Activated CD8-positive, alpha-beta T cell treated with anti-CD3 and anti-CD28 coated beads, Interleukin-2, amount 10 ng/mL, durations not matched to agents 7 days and 5 days (primary cell): ENCODE measurements around the gene SIPA1L3. TPM values are rescaled to one million over a fixed set of nuclear protein-coding genes. Genes with fewer than 3 reads are reported as not detected.
"Not testable (repeated sequence)": the region's sequence is repeated elsewhere in the genome, so short reads cannot be mapped to it uniquely, and the experiment has no call there.

ENCODE experiments used
- ATAC-seq: fragments of 150-1000 bp; cut with Tn5 transposase; one replicate; pipeline ENCODE4 v1.10.0; 2021; ENCODE audit warnings: moderate library complexity
- CTCF ChIA-PET: fragments of 350-600 bp; sonication (Branson Sonifier 250); formaldehyde crosslinking; loops from one replicate; lab custom pipeline; 2021; ENCODE audit warnings: antibody characterized with exemption; lab: Charles Lee
- POLR2A ChIA-PET: fragments of 350-600 bp; sonication (Branson Sonifier 250); formaldehyde crosslinking; loops from one replicate; lab custom pipeline; 2021; ENCODE audit warnings: antibody characterized with exemption; lab: Charles Lee
- DNase-seq: peaks from one replicate; pipeline ENCODE4 v3.0.0-alpha.2; 2020
- H3K27ac Mint-ChIP-seq: one replicate; pipeline ENCODE4 v1.8.0; 2021; ENCODE audit warnings: mild to moderate bottlenecking, mixed read lengths
- H3K27me3 Mint-ChIP-seq: one replicate; pipeline ENCODE4 v1.8.0; 2021; ENCODE audit warnings: low read depth, mixed read lengths
- H3K36me3 Mint-ChIP-seq: one replicate; pipeline ENCODE4 v1.8.0; 2021; ENCODE audit warnings: low read depth, mixed read lengths
- H3K4me1 Mint-ChIP-seq: one replicate; pipeline ENCODE4 v1.8.0; 2021; ENCODE audit warnings: low read depth, mixed read lengths
- H3K4me3 Mint-ChIP-seq: one replicate; pipeline ENCODE4 v1.8.0; 2021; ENCODE audit warnings: mild to moderate bottlenecking, mixed read lengths
- H3K9me3 Mint-ChIP-seq: one replicate; pipeline ENCODE4 v1.8.0; 2022; ENCODE audit warnings: mixed read lengths; ENCODE audit not compliant: insufficient read depth
- total RNA-seq, 2 experiments: library from RNA; stranded (reverse); gene quantifications; one replicate each; pipeline ENCODE4 v1.2.3, GENCODE V29; 2021

SIPA1L3 gene
- total RNA-seq, 2 experiments from 2014 or later = 18.3 to 20.2 TPM

DNA sequence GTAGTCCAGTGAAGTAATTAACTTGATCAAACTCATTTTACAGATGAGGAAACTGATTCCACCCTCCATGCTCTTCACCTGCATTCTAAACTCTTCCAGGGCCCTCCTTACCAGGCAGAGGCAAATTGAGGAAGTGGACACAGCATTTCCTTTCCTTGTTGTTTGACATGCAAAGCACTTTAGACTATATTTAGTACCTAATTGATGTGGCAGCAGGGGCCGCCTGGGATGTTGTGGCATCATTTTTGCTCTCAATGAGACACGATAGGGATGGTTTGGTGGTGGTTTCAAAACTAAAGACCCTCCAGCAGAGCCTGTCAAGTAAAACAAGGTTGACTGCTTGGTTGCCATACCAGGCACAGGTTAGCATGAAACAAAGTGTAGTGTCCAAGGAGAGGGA is 7.9 kb downstream of the SIPA1L3 start:
- POLR2A ChIA-PET = no interaction called here

DNA sequence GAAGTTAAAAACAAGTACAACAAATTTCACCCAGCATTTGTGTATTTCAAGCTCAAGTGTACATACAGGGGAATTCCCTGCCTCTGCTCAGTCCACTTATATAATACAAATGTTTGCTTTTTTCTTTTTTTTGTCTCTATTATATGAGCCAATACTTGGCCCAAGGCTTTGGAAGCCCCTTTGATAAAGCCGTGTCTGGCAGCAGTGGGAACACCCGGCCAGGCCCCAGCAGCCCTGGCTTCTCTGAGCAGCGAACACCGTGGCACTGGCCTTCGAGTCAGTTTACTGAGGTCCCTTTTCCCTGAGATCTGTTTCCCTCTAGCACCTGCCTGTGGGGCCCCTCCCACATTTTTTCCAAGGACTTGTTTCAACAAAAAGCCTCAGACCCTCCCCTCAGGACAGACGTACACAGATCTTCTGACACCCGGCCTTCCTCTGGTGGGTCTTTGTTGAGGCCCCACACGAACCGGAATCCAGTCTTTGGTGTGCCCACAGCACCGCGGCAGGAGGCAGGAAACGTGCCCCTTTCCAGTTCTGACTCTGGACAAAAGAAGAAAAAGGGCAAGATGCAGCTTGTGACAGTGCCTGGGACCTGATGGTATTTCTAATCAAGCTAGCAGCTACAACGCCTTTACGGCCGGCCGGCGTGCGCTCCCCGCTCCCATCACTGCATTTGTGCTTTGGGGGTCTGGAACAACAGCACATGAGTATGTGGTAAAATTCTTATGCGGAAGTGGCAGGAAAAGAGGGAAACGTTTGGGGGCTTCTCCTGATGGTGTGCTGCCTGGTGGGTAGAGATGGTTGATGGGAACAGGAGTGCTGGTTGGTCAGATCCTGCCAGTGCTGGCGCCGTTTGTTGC is 13.8 kb downstream of the SIPA1L3 start:
- Mint-ChIP-seq H3K4me1 (peaks cover 20% of the 10 kb centered on the region), H3K9me3 (no peaks in the 10 kb centered on the region), H3K27me3 (no peaks in the 10 kb centered on the region), H3K4me3 (no peak overlapping the region), H3K27ac (peak overlapping the region; percentile 28), H3K36me3 (peaks cover 11% of the 10 kb centered on the region)
- ATAC-seq (no peak), DNase-seq (no peak)
- ChIA-PET POLR2A (no interaction called here), CTCF (interaction anchor here (0.8 to 1.2 kb wide), 3 partner anchors 13 to 18 kb away, joined by 3 read pairs; no protein-coding TSS in a partner anchor)

More for the DNA sequence above, 7.9 kb downstream of the SIPA1L3 start:
- peak overlapping the region; percentile 24 for H3K4me3 Mint-ChIP-seq
- ATAC-seq (peak; percentile 19), DNase-seq (peak; percentile 33)
- CTCF ChIA-PET = no interaction called here
- no peaks in the 10 kb centered on the region for H3K27me3 Mint-ChIP-seq
- H3K4me1 Mint-ChIP-seq = peaks cover 23% of the 10 kb centered on the region
- peaks cover 5% of the 10 kb centered on the region for H3K36me3 Mint-ChIP-seq
- H3K9me3 Mint-ChIP-seq = no peaks in the 10 kb centered on the region
- H3K27ac Mint-ChIP-seq = peak overlapping the region; percentile 3

DNA sequence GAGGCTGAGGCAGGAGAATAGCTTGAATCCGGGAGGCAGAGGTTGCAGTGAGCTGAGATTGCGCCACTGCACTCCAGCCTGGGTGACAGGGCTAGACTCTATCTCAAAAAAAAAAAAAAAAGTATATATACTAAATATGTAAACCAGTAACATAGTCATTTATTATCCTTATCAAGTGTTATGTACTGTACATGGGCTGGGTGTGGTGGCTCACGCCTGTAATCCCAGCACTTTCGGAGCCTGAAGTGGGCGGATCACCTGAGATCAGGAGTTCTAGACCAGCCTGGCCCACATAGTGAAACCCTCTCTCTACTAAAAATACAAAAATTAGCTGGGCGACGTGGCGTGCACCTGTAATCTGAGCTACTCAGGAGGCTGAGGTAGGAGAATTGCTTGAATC is 17.6 kb downstream of the SIPA1L3 start:
- POLR2A ChIA-PET, H3K27me3 Mint-ChIP-seq: not testable (repeated sequence)
- CTCF ChIA-PET = interaction anchor here (1.3 kb wide), 1 partner anchor 22 kb away, joined by 3 read pairs; no protein-coding TSS in a partner anchor

DNA sequence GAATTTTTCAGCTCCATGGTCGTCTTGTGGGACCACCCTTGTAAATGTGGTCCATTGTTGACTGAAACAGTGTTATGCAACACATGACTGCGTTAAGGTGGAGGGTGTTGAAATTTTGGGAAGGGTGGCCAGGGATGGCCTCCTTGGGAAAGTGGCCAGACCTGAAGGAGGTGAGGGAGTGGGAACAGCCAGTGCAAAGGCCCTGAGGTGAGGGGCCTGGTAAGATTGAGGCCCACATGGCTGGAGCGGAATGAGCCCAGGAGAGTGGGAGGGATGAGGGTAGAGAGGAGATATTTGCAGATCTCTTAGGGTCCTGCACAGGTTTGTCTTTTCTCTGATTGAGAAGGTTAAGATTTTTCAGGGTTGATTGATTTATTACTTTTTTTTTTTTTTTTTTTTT is 18.2 kb downstream of the SIPA1L3 start:
- DNase-seq = no peak
- Mint-ChIP-seq H3K9me3 (no peaks in the 10 kb centered on the region), H3K4me3 (no peak overlapping the region), H3K4me1 (peaks cover 12% of the 10 kb centered on the region), H3K27ac (no peak overlapping the region), H3K36me3 (peaks cover 5% of the 10 kb centered on the region), H3K27me3 (no peaks in the 10 kb centered on the region)
- ChIA-PET POLR2A (no interaction called here), CTCF (interaction anchor here (1.3 kb wide), 1 partner anchor 23 kb away, joined by 3 read pairs; no protein-coding TSS in a partner anchor)
- ATAC-seq = no peak

More for the DNA sequence above, 17.6 kb downstream of the SIPA1L3 start:
- not testable (repeated sequence) for H3K36me3 Mint-ChIP-seq, H3K9me3 Mint-ChIP-seq, H3K27ac Mint-ChIP-seq, ATAC-seq, DNase-seq, H3K4me3 Mint-ChIP-seq
- peaks cover 14% of the 10 kb centered on the region for H3K4me1 Mint-ChIP-seq

DNA sequence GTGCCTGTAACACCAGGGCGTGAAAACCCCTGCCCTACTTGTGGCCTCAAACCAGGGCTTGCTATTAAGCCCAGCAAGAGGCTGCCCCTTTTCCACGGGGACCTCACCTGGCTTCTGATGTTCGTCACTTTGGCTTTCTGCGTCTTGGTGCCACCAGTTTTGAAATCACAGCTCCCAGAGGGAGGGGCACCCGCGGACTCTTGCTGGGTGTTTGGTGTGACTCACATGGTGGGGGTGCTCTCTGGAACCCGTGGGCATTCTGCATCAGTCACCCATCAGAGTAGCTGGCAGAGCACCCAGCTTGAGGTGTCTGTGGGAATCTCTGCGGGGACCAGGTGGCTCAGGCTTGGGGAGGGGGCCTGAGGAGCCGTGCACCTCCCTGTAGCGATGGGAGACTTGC is 19.2 kb downstream of the SIPA1L3 start:
- H3K9me3 Mint-ChIP-seq = no peaks in the 10 kb centered on the region
- ChIA-PET POLR2A (no interaction called here), CTCF (no interaction called here)
- H3K36me3 Mint-ChIP-seq = peaks cover 3% of the 10 kb centered on the region
- H3K4me1 Mint-ChIP-seq = peaks cover 2% of the 10 kb centered on the region
- DNase-seq = no peak
- no peak overlapping the region for H3K4me3 Mint-ChIP-seq
- no peaks in the 10 kb centered on the region for H3K27me3 Mint-ChIP-seq
- no peak for ATAC-seq
- H3K27ac Mint-ChIP-seq = no peak overlapping the region

DNA sequence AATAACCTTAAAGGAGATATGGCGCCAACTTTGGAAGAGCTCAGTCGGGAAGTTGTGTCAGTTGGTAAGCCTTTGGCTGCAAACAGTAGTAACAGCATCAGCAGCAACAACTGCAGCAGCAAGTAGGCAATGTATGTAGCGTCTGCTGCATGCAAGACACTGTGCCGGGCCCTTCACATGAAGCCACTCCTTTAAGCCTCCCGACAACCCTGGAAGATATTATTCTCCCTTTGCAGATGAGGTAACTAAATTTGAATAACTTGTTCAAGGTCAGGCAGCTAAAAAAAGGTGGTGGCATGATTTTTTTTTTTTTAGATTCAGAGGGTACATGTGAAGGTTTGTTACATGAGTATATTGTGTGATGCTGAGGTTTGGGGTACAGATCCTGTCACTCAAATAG is 19.7 kb downstream of the SIPA1L3 start:
- H3K4me1 Mint-ChIP-seq = no peaks in the 10 kb centered on the region
- H3K4me3 Mint-ChIP-seq = no peak overlapping the region
- no peak for ATAC-seq
- CTCF ChIA-PET = no interaction called here
- H3K9me3 Mint-ChIP-seq = no peaks in the 10 kb centered on the region
- no peak overlapping the region for H3K27ac Mint-ChIP-seq
- no peaks in the 10 kb centered on the region for H3K27me3 Mint-ChIP-seq
- DNase-seq = no peak
- POLR2A ChIA-PET = no interaction called here
- peaks cover 2% of the 10 kb centered on the region for H3K36me3 Mint-ChIP-seq

DNA sequence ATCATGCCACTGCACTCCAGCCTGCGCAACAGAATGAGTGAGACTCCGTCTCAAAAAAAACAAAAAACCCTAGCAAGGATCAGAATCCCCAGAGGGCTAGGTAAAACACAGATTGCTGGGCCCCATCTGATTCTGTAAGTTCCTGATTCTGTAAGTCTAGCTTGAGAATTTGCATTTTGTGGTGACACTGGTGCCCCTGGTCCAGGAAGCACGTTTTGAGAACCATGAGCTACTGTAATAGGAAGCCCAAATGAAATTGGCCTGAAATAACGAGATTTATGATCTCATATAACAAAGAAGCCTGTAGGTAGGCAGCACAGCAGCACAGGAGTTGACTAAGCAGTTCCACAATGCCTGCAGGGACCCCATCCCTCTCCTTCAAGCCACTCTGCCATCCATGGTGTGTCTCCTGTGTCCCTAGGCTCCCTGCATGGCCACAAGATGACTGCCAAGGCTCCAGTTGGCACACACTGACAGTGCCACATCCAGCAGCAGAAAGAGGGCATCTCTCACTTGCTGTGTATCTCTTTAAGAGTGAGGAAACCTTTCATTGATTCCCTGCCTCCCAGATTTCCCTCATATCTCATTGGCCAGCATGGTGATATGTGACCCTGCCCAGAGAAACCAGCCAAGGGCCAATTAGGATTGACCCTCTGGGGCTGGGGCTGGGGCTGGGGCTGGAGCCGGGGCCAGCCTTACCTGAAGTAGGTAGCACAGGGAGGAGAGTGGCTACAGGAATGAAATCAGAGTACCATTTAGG is 21.7 kb downstream of the SIPA1L3 start:
- POLR2A ChIA-PET = no interaction called here

DNA sequence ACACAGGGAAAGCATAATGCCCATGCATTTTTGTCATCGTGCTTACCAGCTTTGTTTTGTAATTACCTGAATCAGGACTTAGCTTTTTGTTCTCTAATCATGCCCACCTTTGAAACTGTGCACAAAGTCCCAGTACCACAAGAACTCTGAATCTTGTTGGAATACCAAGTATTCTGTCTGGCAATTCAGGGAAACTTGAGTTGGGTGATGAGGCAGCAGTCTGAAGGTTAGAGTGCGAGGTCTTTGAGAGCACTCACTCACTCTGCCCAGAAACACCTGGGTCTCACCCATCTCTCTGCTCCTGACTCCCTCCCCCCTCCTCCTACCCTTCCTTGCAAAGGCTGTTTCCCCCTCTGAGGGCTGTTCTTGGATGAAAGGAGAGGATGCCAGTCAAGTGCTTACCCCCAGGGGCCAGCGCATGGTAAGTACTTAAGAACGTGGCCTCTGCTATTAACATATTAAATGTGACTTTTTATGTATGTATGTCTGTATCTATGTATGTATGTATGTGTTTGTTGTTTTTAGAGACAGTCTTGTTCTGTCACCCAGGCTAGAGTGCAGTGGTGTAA is 22.4 kb downstream of the SIPA1L3 start:
- Mint-ChIP-seq H3K36me3 (no peaks in the 10 kb centered on the region), H3K4me3 (no peak overlapping the region), H3K9me3 (peaks cover 2% of the 10 kb centered on the region), H3K27me3 (no peaks in the 10 kb centered on the region), H3K27ac (no peak overlapping the region), H3K4me1 (no peaks in the 10 kb centered on the region)
- POLR2A ChIA-PET = no interaction called here
- CTCF ChIA-PET = no interaction called here
- no peak for DNase-seq
- no peak for ATAC-seq

More for the DNA sequence above, 21.7 kb downstream of the SIPA1L3 start:
- H3K27me3 Mint-ChIP-seq = no peaks in the 10 kb centered on the region
- CTCF ChIA-PET = no interaction called here
- no peak overlapping the region for H3K4me3 Mint-ChIP-seq
- no peak overlapping the region for H3K27ac Mint-ChIP-seq
- H3K36me3 Mint-ChIP-seq = no peaks in the 10 kb centered on the region
- no peak for ATAC-seq
- H3K9me3 Mint-ChIP-seq = no peaks in the 10 kb centered on the region
- no peak for DNase-seq
- H3K4me1 Mint-ChIP-seq = no peaks in the 10 kb centered on the region

DNA sequence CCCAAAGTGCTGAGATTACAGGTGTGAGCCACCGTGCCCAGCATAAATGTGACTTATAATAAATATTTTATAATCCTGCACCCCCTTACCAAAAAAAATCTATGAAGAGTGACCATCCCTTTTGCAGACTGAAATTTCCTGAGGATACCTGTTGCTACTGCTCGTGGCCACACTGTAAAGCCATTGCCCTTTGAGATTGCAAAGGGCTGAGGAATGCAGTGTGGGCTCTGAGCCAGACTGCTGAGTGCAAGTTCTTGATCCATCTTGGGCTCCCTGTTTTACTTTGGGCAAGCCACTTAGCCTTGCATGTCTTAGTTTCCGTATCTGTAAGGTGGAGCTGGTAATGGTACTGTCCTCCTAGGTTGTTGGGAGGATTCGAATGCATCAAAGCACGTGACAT is 23.4 kb downstream of the SIPA1L3 start:
- ATAC-seq (no peak), DNase-seq (no peak)
- H3K9me3 Mint-ChIP-seq = peaks cover 4% of the 10 kb centered on the region
- H3K4me1 Mint-ChIP-seq = no peaks in the 10 kb centered on the region
- CTCF ChIA-PET = no interaction called here
- POLR2A ChIA-PET = no interaction called here
- H3K36me3 Mint-ChIP-seq = no peaks in the 10 kb centered on the region
- no peak overlapping the region for H3K27ac Mint-ChIP-seq
- no peak overlapping the region for H3K4me3 Mint-ChIP-seq
- no peaks in the 10 kb centered on the region for H3K27me3 Mint-ChIP-seq

DNA sequence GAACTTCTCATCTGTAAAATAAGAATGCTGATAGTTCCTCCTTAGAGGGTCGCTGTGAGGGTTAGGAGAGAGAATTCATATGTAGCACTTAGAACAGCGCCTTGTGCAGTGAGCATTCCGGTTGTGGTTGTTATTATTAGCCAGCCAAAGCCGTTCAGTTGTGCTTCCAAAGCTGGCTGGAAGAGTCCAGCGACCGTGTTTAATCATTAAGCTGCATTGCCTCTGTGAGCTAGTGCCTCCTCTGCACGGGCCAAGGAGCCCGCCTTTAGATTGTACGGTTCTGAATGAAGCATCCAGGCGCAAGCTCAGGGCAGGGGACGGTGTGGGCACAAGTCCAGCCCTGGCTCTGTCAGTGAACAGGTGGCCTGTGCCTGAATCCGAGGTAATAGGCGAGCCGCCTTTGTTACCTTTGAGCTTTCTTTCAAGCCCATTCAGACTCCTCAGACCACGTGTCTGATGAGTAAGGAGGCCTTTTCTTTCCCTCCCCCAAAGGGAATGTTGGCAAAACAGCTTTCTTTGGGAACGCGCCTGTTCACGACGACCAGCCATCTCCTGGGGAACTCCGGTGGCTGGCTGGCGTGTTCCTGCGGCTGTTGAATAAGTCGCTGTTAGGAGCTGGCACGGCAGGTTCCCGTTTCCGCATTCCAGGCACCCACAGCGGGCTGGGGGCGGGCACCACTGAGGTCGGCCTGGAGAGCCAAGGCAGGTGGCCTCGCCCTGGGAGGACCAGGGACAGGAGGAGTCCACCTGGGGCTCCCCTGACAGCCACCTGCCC is 25.1 kb downstream of the SIPA1L3 start:
- CTCF ChIA-PET = interaction anchor here (1.4 to 2.1 kb wide), 2 partner anchors 29 to 203 kb away, joined by 3 to 7 read pairs; no protein-coding TSS in a partner anchor

More for the DNA sequence above, 25.1 kb downstream of the SIPA1L3 start:
- Mint-ChIP-seq H3K27ac (no peak overlapping the region), H3K9me3 (peaks cover 12% of the 10 kb centered on the region), H3K4me3 (no peak overlapping the region), H3K4me1 (no peaks in the 10 kb centered on the region), H3K36me3 (peaks cover 3% of the 10 kb centered on the region), H3K27me3 (no peaks in the 10 kb centered on the region)
- POLR2A ChIA-PET = no interaction called here
- ATAC-seq (no peak), DNase-seq (no peak)
